Gastrocnemius medialis (tissue), 4 donors: ENCODE measurements around the gene DIO3. TPM values are rescaled to one million over a fixed set of nuclear protein-coding genes. Genes with fewer than 3 reads are reported as not detected.
"Not testable (repeated sequence)": the region's sequence is repeated elsewhere in the genome, so short reads cannot be mapped to it uniquely, and the experiment has no call there.

Experiments used
- ATAC-seq, 2 donors: fragments of 150-250 bp; one replicate each; pipeline ENCODE4 v1.9.1; 2016
- DNase-seq, 2 donors: peaks; one replicate each; pipeline ENCODE4 v3.0.0-alpha.2; 2019
- H3K27ac ChIP-seq, 4 donors: fragments of 200-600 bp; sonication (generic); 1 replicate in 1 of 4; 2 replicates in 3 of 4; pipeline ENCODE4 v1.5.1; 2016 to 2018; ENCODE audit warnings: mild to moderate bottlenecking in 2 of 4, moderate library complexity in 1 of 4
- H3K27me3 ChIP-seq, 3 donors: fragments of 200-600 bp; sonication (generic) in 2 of 3; 1 replicate in 1 of 3; 2 replicates in 2 of 3; pipeline versions ENCODE4 v1.5.1 to v1.6.0; 2016 to 2019; ENCODE audit warnings: mild to moderate bottlenecking in 1 of 3, moderate library complexity in 1 of 3
- H3K36me3 ChIP-seq, 2 donors: fragments of 200-600 bp; sonication (generic) in 1 of 2; one replicate each; pipeline ENCODE4 v1.5.1; 2017 to 2018
- H3K4me1 ChIP-seq, 2 donors: fragments of 200-600 bp; sonication (generic) in 1 of 2; one replicate each; pipeline ENCODE4 v1.5.1; 2016 to 2017; ENCODE audit warnings: mild to moderate bottlenecking in 2 of 2
- H3K4me3 ChIP-seq, 4 donors: fragments of 200-600 bp; sonication (generic) in 3 of 4; 1 replicate in 1 of 4; 2 replicates in 3 of 4; pipeline ENCODE4 v1.5.1; 2016 to 2019; ENCODE audit warnings: mild to moderate bottlenecking in 2 of 4
- H3K9me3 ChIP-seq, 3 donors: fragments of 200-600 bp; sonication (generic) in 2 of 3; 1 replicate in 1 of 3; 2 replicates in 2 of 3; pipeline ENCODE4 v1.5.1; 2016 to 2019
- CTCF ChIP-seq, 5 experiments: fragments of 450-650 bp in 3 of 5; fragments of 200-600 bp in 2 of 5; sonication (generic) in 2 of 5; IDR thresholded peaks in 4 of 5; conservative IDR thresholded peaks in 1 of 5; 1 replicate in 4 of 5; 2 replicates in 1 of 5; pipeline ENCODE4 v1.5.1; 2016 to 2019; ENCODE audit warnings: antibody characterized with exemption in 5 of 5, mild to moderate bottlenecking in 3 of 5, moderate library complexity in 3 of 5
- POLR2A ChIP-seq, 2 donors: fragments of 450-650 bp; IDR thresholded peaks; one replicate each; pipeline ENCODE4 v1.6.1; 2017; ENCODE audit warnings: antibody characterized with exemption in 2 of 2, mild to moderate bottlenecking in 2 of 2, moderate library complexity in 2 of 2
- in situ Hi-C, 4 donors: fragments of 200-750 bp; cut with MboI; loops; one replicate each; pipeline versions ENCODE4 v1.15.0 to v1.8.0; 2017; ENCODE audit warnings: low sequenced_read_pairs in 4 of 4
- intact Hi-C: fragments of 100-400 bp; cut with DNase I; formaldehyde crosslinking; loops from one replicate; pipeline ENCODE4 v1.15.1; 2023; ENCODE audit warnings: low total_unique reads
- total RNA-seq, 4 donors: library from RNA; depleted of rRNA; stranded (reverse); fragments of >200 nt; gene quantifications; one replicate each; pipeline versions ENCODE4 v1.1.0 to v1.2.3, GENCODE V29; 2016

Gene DIO3
- total RNA-seq, 4 donors from 2014 or later: 1.0 to 2.3 (median 1.0) TPM; not detected in 1

DNA sequence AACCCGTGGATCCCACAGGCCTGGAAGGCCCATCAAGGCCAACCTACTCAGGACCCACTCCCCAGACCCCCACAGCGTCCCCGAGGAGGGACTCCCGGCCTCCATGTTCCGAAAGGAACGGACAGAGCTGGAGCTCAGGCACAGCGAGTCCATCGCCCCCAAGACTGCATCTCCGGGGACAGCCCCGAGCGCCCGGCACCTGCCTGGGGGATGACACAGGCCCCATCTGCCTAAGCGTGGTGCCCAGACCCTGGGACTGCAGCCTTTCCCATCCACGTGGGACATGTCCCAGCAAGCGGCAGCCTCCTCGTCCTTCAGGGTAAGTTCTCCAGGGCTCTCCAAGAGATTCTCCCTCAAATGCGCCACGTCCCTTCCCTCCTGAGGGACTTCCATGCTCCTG lies 12.1 kb upstream of the DIO3 start:
- ATAC-seq (no peak), DNase-seq (no peak)
- no peak overlapping the region for H3K4me3 ChIP-seq
- no peaks in the 10 kb centered on the region for H3K4me1 ChIP-seq
- TF ChIP-seq CTCF (IDR thresholded peaks at IDR 0.05 in 4 of 5, conservative IDR thresholded peaks at IDR 0.05 in 1 of 5): no peak
- no peak for TF ChIP-seq POLR2A (IDR thresholded peaks at IDR 0.05)
- peaks cover 0 to 3% (median 0%) of the 10 kb centered on the region in 3 donors for H3K27me3 ChIP-seq
- H3K27ac ChIP-seq: no peak overlapping the region
- in situ Hi-C loops (no loop called here), intact Hi-C loops (no loop called here)
- no peaks in the 10 kb centered on the region for H3K36me3 ChIP-seq
- no peaks in the 10 kb centered on the region for H3K9me3 ChIP-seq

DNA sequence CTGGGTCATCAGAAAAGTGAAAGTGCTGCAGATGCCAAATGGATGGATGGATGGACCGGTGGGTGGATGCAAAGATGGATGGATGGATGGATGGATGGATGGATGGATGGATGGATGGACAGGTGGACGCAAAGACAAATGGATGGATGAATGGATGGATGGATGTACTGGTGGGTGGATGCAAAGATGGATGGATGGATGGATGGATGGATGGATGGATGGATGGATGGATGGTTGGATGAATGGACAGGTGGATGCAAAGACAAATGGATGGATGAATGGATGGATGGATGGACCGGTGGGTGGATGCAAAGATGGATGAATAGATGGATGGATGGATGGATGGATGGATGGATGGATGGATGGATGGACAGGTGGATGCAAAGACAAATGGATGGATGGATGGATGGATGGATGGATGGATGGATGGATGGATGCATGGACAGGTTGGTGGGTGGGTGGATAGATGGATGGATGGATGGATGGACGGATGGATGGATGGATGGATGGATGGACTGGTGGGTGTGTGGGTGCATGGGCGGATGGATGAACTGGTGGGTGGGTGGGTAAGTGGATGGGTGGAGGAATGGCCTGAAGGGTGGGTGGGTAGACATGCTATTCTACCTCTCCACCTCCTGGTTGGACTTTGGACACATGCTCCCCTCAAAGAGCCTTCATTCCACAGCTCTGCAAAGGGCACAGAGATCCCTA lies 10.9 kb upstream of the DIO3 start:
- not testable (repeated sequence) for H3K9me3 ChIP-seq

GRCh38 chr14:101551729-101552595 lies 9.3 kb upstream of the DIO3 start:
- no peak for TF ChIP-seq POLR2A (IDR thresholded peaks at IDR 0.05)
- H3K27ac ChIP-seq: no peak overlapping the region
- in situ Hi-C loops (no loop called here), intact Hi-C loops (loop anchor here (10.0 kb wide), 1 partner anchor 887 kb away; no protein-coding TSS in a partner anchor)
- no peak overlapping the region for H3K4me3 ChIP-seq
- no peaks in the 10 kb centered on the region for H3K9me3 ChIP-seq
- ATAC-seq: no peak
- peaks cover 3 to 9% (median 3%) of the 10 kb centered on the region in 3 donors for H3K27me3 ChIP-seq
- no peaks in the 10 kb centered on the region for H3K4me1 ChIP-seq
- H3K36me3 ChIP-seq: no peaks in the 10 kb centered on the region
- no peak for DNase-seq

More for the DNA sequence above, 10.9 kb upstream of the DIO3 start:
- H3K27me3 ChIP-seq, H3K4me1 ChIP-seq, DNase-seq, H3K36me3 ChIP-seq, in situ Hi-C loops, ATAC-seq, H3K4me3 ChIP-seq, H3K27ac ChIP-seq: not testable (repeated sequence)
- intact Hi-C loops: loop anchor here (10.0 kb wide), 1 partner anchor 886 kb away; no protein-coding TSS in a partner anchor

DNA sequence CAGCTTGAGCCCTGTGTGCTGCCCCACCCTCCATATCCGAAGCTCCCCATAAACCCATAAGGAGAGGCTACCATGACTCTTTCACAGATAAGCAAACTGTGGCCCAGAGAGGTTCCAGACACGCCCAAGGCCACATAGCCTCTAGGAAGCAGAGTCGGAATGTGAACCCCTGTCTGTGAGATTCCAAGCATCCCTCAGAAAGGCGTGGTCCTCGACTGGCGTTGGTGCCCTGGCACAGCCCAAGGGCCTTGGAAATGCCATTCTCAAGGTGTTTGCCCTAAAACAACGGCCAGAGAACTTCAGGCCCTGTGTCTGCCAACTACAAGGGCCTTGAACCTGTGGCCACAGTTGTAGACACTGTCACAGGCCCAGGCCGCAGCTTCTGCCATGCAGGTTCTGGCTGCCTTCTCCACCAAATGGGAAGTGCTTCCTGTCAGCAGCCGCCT lies 8.5 kb upstream of the DIO3 start:
- Histone ChIP-seq H3K4me3 (no peak overlapping the region), H3K36me3 (no peaks in the 10 kb centered on the region), H3K27me3 (peaks cover 7 to 18% (median 8%) of the 10 kb centered on the region in 3 donors), H3K9me3 (no peaks in the 10 kb centered on the region), H3K4me1 (no peaks in the 10 kb centered on the region), H3K27ac (no peak overlapping the region)
- ATAC-seq (no peak), DNase-seq (no peak)
- no peak for TF ChIP-seq POLR2A (IDR thresholded peaks at IDR 0.05)
- TF ChIP-seq CTCF (IDR thresholded peaks at IDR 0.05 in 4 of 5, conservative IDR thresholded peaks at IDR 0.05 in 1 of 5): no peak
- intact Hi-C loops (loop anchor here (10.0 kb wide), 1 partner anchor 888 kb away; no protein-coding TSS in a partner anchor), in situ Hi-C loops (no loop called here)

GRCh38 chr14:101553393-101553792 lies 7.9 kb upstream of the DIO3 start:
- intact Hi-C loops: loop anchor here (10.0 kb wide), 1 partner anchor 889 kb away; no protein-coding TSS in a partner anchor
- Histone ChIP-seq H3K4me3 (no peak overlapping the region), H3K36me3 (no peaks in the 10 kb centered on the region), H3K27ac (no peak overlapping the region), H3K9me3 (no peaks in the 10 kb centered on the region), H3K4me1 (no peaks in the 10 kb centered on the region), H3K27me3 (peaks cover 7 to 24% (median 11%) of the 10 kb centered on the region in 3 donors)
- in situ Hi-C loops: no loop called here
- no peak for DNase-seq
- no peak for ATAC-seq
- TF ChIP-seq POLR2A (IDR thresholded peaks at IDR 0.05) (no peak), CTCF (IDR thresholded peaks at IDR 0.05 in 4 of 5, conservative IDR thresholded peaks at IDR 0.05 in 1 of 5) (no peak)
